CD14-positive monocyte (primary cell): Measurements from ENCODE around the gene PRKD1. TPM values are rescaled to one million over a fixed set of nuclear protein-coding genes. Genes with fewer than 3 reads are reported as not detected.

Experiments
- DNase-seq, 3 donors: peaks; one replicate each; pipeline ENCODE4 v3.0.0-alpha.2; 2011 to 2022
- H2AFZ ChIP-seq: 2 replicates; pipeline ENCODE4 v1.6.0; 2012; ENCODE audit warnings: mild to moderate bottlenecking, low read depth, low read length, inconsistent platforms; ENCODE audit not compliant: insufficient read depth, poor library complexity, severe bottlenecking
- H3K27ac ChIP-seq, 2 donors: 1 replicate in 1 of 2; 2 replicates in 1 of 2; pipeline ENCODE4 v1.5.1; 2012 to 2013; ENCODE audit warnings: low read length in 2 of 2, control low read depth in 1 of 2, inconsistent platforms in 1 of 2, low read depth in 1 of 2, mild to moderate bottlenecking in 1 of 2
- H3K27me3 ChIP-seq, 2 donors: one replicate each; pipeline versions ENCODE4 v1.6.0 to v1.6.1; 2011 to 2013; ENCODE audit warnings: low read length in 2 of 2; ENCODE audit not compliant: control insufficient read depth in 2 of 2, insufficient read depth in 2 of 2
- H3K36me3 ChIP-seq, 2 donors: replicated peaks in 1 of 2; 1 replicate in 1 of 2; 2 replicates in 1 of 2; pipeline versions ENCODE4 v1.5.1 to v1.6.1; 2012 to 2013; ENCODE audit warnings: low read length in 2 of 2, control low read depth in 1 of 2, inconsistent platforms in 1 of 2, mild to moderate bottlenecking in 1 of 2; ENCODE audit not compliant: insufficient read depth in 2 of 2, control insufficient read depth in 1 of 2
- H3K4me1 ChIP-seq, 2 donors: 1 replicate in 1 of 2; 2 replicates in 1 of 2; pipeline versions ENCODE4 v1.5.1 to v1.6.1; 2012 to 2013; ENCODE audit warnings: low read length in 2 of 2, control low read depth in 1 of 2, inconsistent platforms in 1 of 2, mild to moderate bottlenecking in 1 of 2, moderate library complexity in 1 of 2; ENCODE audit not compliant: insufficient read depth in 2 of 2, control insufficient read depth in 1 of 2
- H3K4me2 ChIP-seq: replicated peaks from 2 replicates; pipeline ENCODE3; 2012; ENCODE audit warnings: low read length, moderate library complexity, mild to moderate bottlenecking; ENCODE audit not compliant: poor library complexity, severe bottlenecking; ENCODE audit errors: extremely low read depth
- H3K4me3 ChIP-seq, 3 experiments: fragments of 200-600 bp in 1 of 3; sonication (generic) in 1 of 3; replicated peaks in 1 of 3; 1 replicate in 2 of 3; 2 replicates in 1 of 3; pipeline ENCODE4 v1.5.1; 2011 to 2013; ENCODE audit warnings: low read length in 3 of 3, mild to moderate bottlenecking in 3 of 3, control low read depth in 2 of 3, low read depth in 2 of 3, inconsistent platforms in 1 of 3, moderate library complexity in 1 of 3
- H3K79me2 ChIP-seq: 2 replicates; pipeline ENCODE4 v1.6.0; 2012; ENCODE audit warnings: mild to moderate bottlenecking, control low read depth, inconsistent platforms, low read length, moderate library complexity; ENCODE audit not compliant: insufficient read depth
- H3K9ac ChIP-seq: 2 replicates; pipeline ENCODE4 v1.6.0; 2017; ENCODE audit warnings: low read length, mild to moderate bottlenecking; ENCODE audit not compliant: insufficient read depth, poor library complexity, severe bottlenecking
- H3K9me3 ChIP-seq, 2 donors: replicated peaks in 1 of 2; 1 replicate in 1 of 2; 2 replicates in 1 of 2; pipeline versions ENCODE4 v1.5.1 to v1.6.1; 2012 to 2013; ENCODE audit warnings: low read length in 2 of 2, control low read depth in 1 of 2; ENCODE audit not compliant: control insufficient read depth in 1 of 2, insufficient read depth in 1 of 2
- H4K20me1 ChIP-seq: 2 replicates; pipeline ENCODE4 v1.6.0; 2012; ENCODE audit warnings: mild to moderate bottlenecking, low read length, control low read depth, moderate library complexity; ENCODE audit not compliant: insufficient read depth
- H3K27ac Mint-ChIP-seq, 7 donors: one replicate each; pipeline ENCODE4 v1.8.0; 2020; ENCODE audit warnings: mild to moderate bottlenecking in 7 of 7, mixed read lengths in 7 of 7, moderate library complexity in 6 of 7, inconsistent platforms in 2 of 7
- H3K27me3 Mint-ChIP-seq, 3 donors: one replicate each; pipeline ENCODE4 v1.8.0; 2021 to 2022; ENCODE audit warnings: low read depth in 3 of 3, mild to moderate bottlenecking in 3 of 3, mixed read lengths in 3 of 3, moderate library complexity in 3 of 3, inconsistent platforms in 1 of 3
- H3K36me3 Mint-ChIP-seq, 2 donors: one replicate each; pipeline ENCODE4 v1.8.0; 2020; ENCODE audit warnings: mixed read lengths in 2 of 2, inconsistent platforms in 1 of 2, mild to moderate bottlenecking in 1 of 2
- H3K4me1 Mint-ChIP-seq: one replicate; pipeline ENCODE4 v1.8.0; 2020; ENCODE audit warnings: mild to moderate bottlenecking, mixed read lengths
- H3K4me3 Mint-ChIP-seq, 2 donors: one replicate each; pipeline ENCODE4 v1.8.0; 2020; ENCODE audit warnings: mild to moderate bottlenecking in 2 of 2, mixed read lengths in 2 of 2, moderate library complexity in 1 of 2
- H3K9me3 Mint-ChIP-seq, 7 donors: one replicate each; pipeline ENCODE4 v1.8.0; 2020 to 2022; ENCODE audit warnings: mixed read lengths in 7 of 7, mild to moderate bottlenecking in 6 of 7, moderate library complexity in 6 of 7, inconsistent platforms in 2 of 7
- WGBS: methylation state at CpG from one replicate; pipeline ENCODE4 v1.1.5; 2013; ENCODE audit warnings: missing lambda C conversion rate; ENCODE audit not compliant: insufficient coverage; 5-methylcytosine and 5-hydroxymethylcytosine counted together
- intact Hi-C, 2 donors: fragments of 100-400 bp; cut with micrococcal nuclease; formaldehyde crosslinking; loops; one replicate each; pipeline versions ENCODE4 v1.15.0 to v1.15.1; 2023
- polyA plus RNA-seq, 3 donors: library from polyadenylated mRNA; depleted of rRNA in 1 of 3; unstranded in 2 of 3; stranded (reverse) in 1 of 3; fragments of 300-500 nt in 2 of 3; fragments of >200 nt in 1 of 3; fragmentation: Illumina TruSeq in 2 of 3; gene quantifications; 1 replicate in 2 of 3; 2 replicates in 1 of 3; pipeline ENCODE4 v1.2.3, GENCODE V29; 2012 to 2021
- TF ChIP-seq, protein P1 (sequence below): fragments of 200-600 bp; IDR thresholded peaks from one replicate; pipeline ENCODE4 v1.8.0; 2022; ENCODE audit warnings: antibody characterized with exemption, mild to moderate bottlenecking

The PRKD1 gene
- polyA plus RNA-seq, 3 donors = not detected

DNA sequence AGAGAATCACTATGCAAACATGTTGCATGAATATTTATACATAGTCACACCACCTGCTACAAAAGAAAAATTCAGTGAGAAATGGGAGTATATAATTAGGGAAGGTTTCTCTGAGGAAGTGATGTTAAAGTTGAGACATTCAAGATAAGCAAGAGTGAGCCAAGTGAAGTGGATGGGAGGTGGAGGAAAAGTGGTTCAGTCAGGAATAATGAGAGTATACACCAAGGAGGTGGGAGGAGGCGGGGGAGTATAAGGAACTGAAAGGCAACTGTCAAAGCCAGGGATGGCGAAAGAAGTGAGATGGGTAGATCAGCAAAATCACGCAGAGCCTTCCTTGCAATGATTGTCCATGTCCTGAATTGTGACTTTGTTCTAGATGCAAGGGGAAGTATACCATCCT lies 33.7 kb downstream of the PRKD1 start:
- DNase-seq = no peak
- no peaks in the 10 kb centered on the region for H3K27me3 ChIP-seq
- Mint-ChIP-seq H3K36me3 (no peaks in the 10 kb centered on the region), H3K4me3 (no peak overlapping the region), H3K27me3 (peaks cover 0 to 2% (median 2%) of the 10 kb centered on the region in 3 donors), H3K4me1 (no peaks in the 10 kb centered on the region), H3K9me3 (peaks cover 0 to 4% (median 2%) of the 10 kb centered on the region in 7 donors), H3K27ac (no peak overlapping the region)
- H3K79me2 ChIP-seq = no peaks in the 10 kb centered on the region
- H4K20me1 ChIP-seq = no peaks in the 10 kb centered on the region
- TF ChIP-seq, protein P1, sequence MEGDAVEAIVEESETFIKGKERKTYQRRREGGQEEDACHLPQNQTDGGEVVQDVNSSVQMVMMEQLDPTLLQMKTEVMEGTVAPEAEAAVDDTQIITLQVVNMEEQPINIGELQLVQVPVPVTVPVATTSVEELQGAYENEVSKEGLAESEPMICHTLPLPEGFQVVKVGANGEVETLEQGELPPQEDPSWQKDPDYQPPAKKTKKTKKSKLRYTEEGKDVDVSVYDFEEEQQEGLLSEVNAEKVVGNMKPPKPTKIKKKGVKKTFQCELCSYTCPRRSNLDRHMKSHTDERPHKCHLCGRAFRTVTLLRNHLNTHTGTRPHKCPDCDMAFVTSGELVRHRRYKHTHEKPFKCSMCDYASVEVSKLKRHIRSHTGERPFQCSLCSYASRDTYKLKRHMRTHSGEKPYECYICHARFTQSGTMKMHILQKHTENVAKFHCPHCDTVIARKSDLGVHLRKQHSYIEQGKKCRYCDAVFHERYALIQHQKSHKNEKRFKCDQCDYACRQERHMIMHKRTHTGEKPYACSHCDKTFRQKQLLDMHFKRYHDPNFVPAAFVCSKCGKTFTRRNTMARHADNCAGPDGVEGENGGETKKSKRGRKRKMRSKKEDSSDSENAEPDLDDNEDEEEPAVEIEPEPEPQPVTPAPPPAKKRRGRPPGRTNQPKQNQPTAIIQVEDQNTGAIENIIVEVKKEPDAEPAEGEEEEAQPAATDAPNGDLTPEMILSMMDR = no peak
- WGBS = 97% methylated on average over 3 of the region's 3 CpGs
- H3K4me1 ChIP-seq = no peaks in the 10 kb centered on the region
- no peak overlapping the region for H3K4me2 ChIP-seq
- no peaks in the 10 kb centered on the region for H3K9me3 ChIP-seq
- no peak overlapping the region for H3K9ac ChIP-seq
- no peaks in the 10 kb centered on the region for H3K36me3 ChIP-seq
- no peak overlapping the region for H3K4me3 ChIP-seq
- H3K27ac ChIP-seq = no peak overlapping the region
- intact Hi-C loops = no loop called here
- H2AFZ ChIP-seq = no peak overlapping the region

DNA sequence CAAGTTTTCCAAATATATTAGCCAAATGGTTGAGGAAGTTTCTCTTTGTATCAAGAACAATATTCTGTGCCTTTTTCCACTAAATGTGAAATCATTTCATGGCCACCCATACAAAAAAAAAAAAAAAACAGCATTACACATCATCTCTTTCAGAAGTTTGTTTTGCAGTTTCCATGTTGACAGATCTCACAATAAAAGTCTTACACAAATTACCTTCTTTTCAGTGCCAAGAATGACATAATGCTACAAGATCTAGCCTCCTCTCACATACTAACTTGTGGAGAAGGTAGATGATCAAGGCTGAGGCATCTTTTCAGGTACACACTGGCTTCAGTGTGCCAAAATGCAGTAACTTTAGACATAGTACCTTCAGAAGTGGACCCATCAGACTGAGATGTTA lies 35.3 kb downstream of the PRKD1 start:
- TF ChIP-seq, protein P1 = no peak
- H3K4me1 Mint-ChIP-seq = no peaks in the 10 kb centered on the region

More for the DNA sequence above, 35.3 kb downstream of the PRKD1 start:
- no peak overlapping the region for H3K9ac ChIP-seq
- no peaks in the 10 kb centered on the region for H3K9me3 ChIP-seq
- peaks cover 0 to 3% (median 2%) of the 10 kb centered on the region in 3 donors for H3K27me3 Mint-ChIP-seq
- H3K27me3 ChIP-seq = no peaks in the 10 kb centered on the region
- no peak overlapping the region for H3K4me2 ChIP-seq
- H3K27ac ChIP-seq = no peak overlapping the region
- H4K20me1 ChIP-seq = no peaks in the 10 kb centered on the region
- H3K4me3 Mint-ChIP-seq = no peak overlapping the region
- no peak overlapping the region for H3K4me3 ChIP-seq
- no peaks in the 10 kb centered on the region for H3K36me3 ChIP-seq
- no peak overlapping the region for H3K27ac Mint-ChIP-seq
- H3K36me3 Mint-ChIP-seq = no peaks in the 10 kb centered on the region
- H3K79me2 ChIP-seq = no peaks in the 10 kb centered on the region
- peaks cover 0 to 5% (median 3%) of the 10 kb centered on the region in 7 donors for H3K9me3 Mint-ChIP-seq
- H3K4me1 ChIP-seq = no peaks in the 10 kb centered on the region
- DNase-seq = no peak
- no peak overlapping the region for H2AFZ ChIP-seq
- intact Hi-C loops = no loop called here
